Uterus (tissue), 4 donors: ENCODE data around the gene SNX30. TPM values are rescaled to one million over a fixed set of nuclear protein-coding genes. Genes with fewer than 3 reads are reported as not detected.

Experiments
- DNase-seq, 2 donors: peaks; one replicate each; pipeline ENCODE4 v3.0.0-alpha.2; 2019 to 2020
- H3K27ac ChIP-seq, 2 donors: fragments of 200-600 bp; sonication (generic); 1 replicate in 1 of 2; 2 replicates in 1 of 2; pipeline ENCODE4 v1.5.1; 2016 to 2018
- H3K27me3 ChIP-seq, 2 donors: fragments of 200-600 bp; sonication (generic); one replicate each; pipeline ENCODE4 v1.5.1; 2018 to 2019; ENCODE audit warnings: control low read depth in 1 of 2
- H3K36me3 ChIP-seq, 2 donors: fragments of 200-600 bp; sonication (generic); one replicate each; pipeline ENCODE4 v1.5.1; 2019; ENCODE audit warnings: control low read depth in 1 of 2
- H3K4me1 ChIP-seq, 2 donors: fragments of 200-600 bp; sonication (generic); one replicate each; pipeline ENCODE4 v1.5.1; 2018 to 2019; ENCODE audit warnings: control low read depth in 1 of 2
- H3K4me3 ChIP-seq, 2 donors: fragments of 200-600 bp; sonication (generic); 1 replicate in 1 of 2; 2 replicates in 1 of 2; pipeline ENCODE4 v1.5.1; 2018 to 2019; ENCODE audit warnings: mild to moderate bottlenecking in 1 of 2
- H3K9me3 ChIP-seq, 2 donors: fragments of 200-600 bp; sonication (generic); one replicate each; pipeline ENCODE4 v1.5.1; 2019; ENCODE audit warnings: control low read depth in 1 of 2
- CTCF ChIP-seq, 4 experiments: fragments of 200-600 bp in 2 of 4; fragments of 450-650 bp in 2 of 4; sonication (generic) in 2 of 4; IDR thresholded peaks; one replicate each; pipeline ENCODE4 v1.5.1; 2016 to 2019; ENCODE audit warnings: antibody characterized with exemption in 4 of 4, mild to moderate bottlenecking in 2 of 4, moderate library complexity in 1 of 4
- POLR2A ChIP-seq, 2 donors: fragments of 450-650 bp; IDR thresholded peaks; one replicate each; pipeline ENCODE4 v1.6.1; 2016; ENCODE audit warnings: antibody characterized with exemption in 2 of 2, mild to moderate bottlenecking in 1 of 2, moderate library complexity in 1 of 2
- intact Hi-C: fragments of 100-400 bp; cut with DNase I; formaldehyde crosslinking; loops from one replicate; pipeline ENCODE4 v1.15.1; 2023; ENCODE audit warnings: low total_unique reads
- total RNA-seq, 4 donors: library from RNA; depleted of rRNA in 3 of 4; stranded (reverse); fragments of >200 nt in 3 of 4; gene quantifications; one replicate each; pipeline versions ENCODE4 v1.1.0 to v1.2.4, GENCODE V29; 2014 to 2023
- donor health status: DM: yes; HTN: yes; CAD: no.

The SNX30 gene
- total RNA-seq, 4 donors from 2014 or later = 3.1 to 20.3 (median 11.6) TPM

- H3K27me3 ChIP-seq = no peaks in the 10 kb centered on the region
- H3K4me3 ChIP-seq = no peak overlapping the region
- no peak for DNase-seq
- H3K27ac ChIP-seq = peak overlapping the region in 1 of 2 donors; percentile 14
- H3K9me3 ChIP-seq = no peaks in the 10 kb centered on the region
- no peaks in the 10 kb centered on the region for H3K4me1 ChIP-seq
- H3K36me3 ChIP-seq = no peaks in the 10 kb centered on the region
- TF ChIP-seq CTCF (IDR thresholded peaks at IDR 0.05) = no peak
- TF ChIP-seq POLR2A (IDR thresholded peaks at IDR 0.05) = no peak
- intact Hi-C loops = no loop called here
These were observed 14.3 kb downstream of the SNX30 start for GRCh38 chr9:112764837-112765236.

GRCh38 chr9:112765281-112765680 is 14.7 kb downstream of the SNX30 start:
- no peak overlapping the region for H3K27ac ChIP-seq
- no peak for DNase-seq
- intact Hi-C loops = no loop called here
- no peaks in the 10 kb centered on the region for H3K36me3 ChIP-seq
- no peaks in the 10 kb centered on the region for H3K9me3 ChIP-seq
- H3K27me3 ChIP-seq = no peaks in the 10 kb centered on the region
- TF ChIP-seq POLR2A (IDR thresholded peaks at IDR 0.05) (no peak), CTCF (IDR thresholded peaks at IDR 0.05) (no peak)
- no peaks in the 10 kb centered on the region for H3K4me1 ChIP-seq
- no peak overlapping the region for H3K4me3 ChIP-seq

GRCh38 chr9:112771359-112772214 is 21.0 kb downstream of the SNX30 start:
- Histone ChIP-seq H3K27me3 (no peaks in the 10 kb centered on the region), H3K4me3 (no peak overlapping the region), H3K4me1 (no peaks in the 10 kb centered on the region), H3K27ac (no peak overlapping the region), H3K9me3 (no peaks in the 10 kb centered on the region), H3K36me3 (no peaks in the 10 kb centered on the region)
- intact Hi-C loops = no loop called here
- DNase-seq = no peak
- TF ChIP-seq POLR2A (IDR thresholded peaks at IDR 0.05) (no peak), CTCF (IDR thresholded peaks at IDR 0.05) (no peak)

DNA sequence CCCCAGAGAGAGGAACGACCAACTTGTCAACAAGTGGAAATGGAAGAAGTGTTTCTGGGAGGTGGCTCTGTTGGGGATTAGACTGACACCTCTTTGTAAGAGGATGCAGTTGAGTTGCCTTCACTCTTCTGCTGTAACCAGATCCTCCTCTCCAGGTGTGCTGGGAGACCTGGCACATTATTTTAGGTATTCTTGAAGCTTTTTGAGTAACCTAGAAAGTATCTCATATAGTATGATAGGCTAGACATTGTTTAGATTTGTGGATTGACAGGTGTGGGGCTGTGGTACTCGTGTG is 21.6 kb downstream of the SNX30 start:
- DNase-seq = no peak
- TF ChIP-seq POLR2A (IDR thresholded peaks at IDR 0.05) = no peak
- Histone ChIP-seq H3K36me3 (no peaks in the 10 kb centered on the region), H3K27me3 (no peaks in the 10 kb centered on the region), H3K4me1 (no peaks in the 10 kb centered on the region), H3K9me3 (no peaks in the 10 kb centered on the region), H3K4me3 (no peak overlapping the region), H3K27ac (no peak overlapping the region)
- intact Hi-C loops = no loop called here

GRCh38 chr9:112772551-112772950 is 22.0 kb downstream of the SNX30 start:
- DNase-seq = no peak
- Histone ChIP-seq H3K4me1 (no peaks in the 10 kb centered on the region), H3K9me3 (no peaks in the 10 kb centered on the region), H3K27ac (no peak overlapping the region), H3K36me3 (no peaks in the 10 kb centered on the region), H3K27me3 (no peaks in the 10 kb centered on the region), H3K4me3 (no peak overlapping the region)
- TF ChIP-seq CTCF (IDR thresholded peaks at IDR 0.05) = no peak
- TF ChIP-seq POLR2A (IDR thresholded peaks at IDR 0.05) = no peak
- intact Hi-C loops = no loop called here
